GM12873 (cell line): Measurements from ENCODE around the gene MORF4L2.

Experiments used
- CTCF ChIP-seq: IDR thresholded peaks from 2 replicates; pipeline ENCODE4 v1.5.1; 2012; ENCODE audit warnings: low read depth, mild to moderate bottlenecking, moderate library complexity, low read length, control low read depth; ENCODE audit not compliant: insufficient read depth; ENCODE audit errors: missing control alignments

MORF4L2 gene

GRCh38 chrX:103699243-103699642 is 12.7 kb upstream of the MORF4L2 start:
- no peak for TF ChIP-seq CTCF

GRCh38 chrX:103697687-103698086 is 11.2 kb upstream of the MORF4L2 start:
- TF ChIP-seq CTCF, result no peak

- TF ChIP-seq CTCF, result no peak
These were observed 4.6 kb upstream of the MORF4L2 start for GRCh38 chrX:103691059-103691458.

- peak; percentile 60 for TF ChIP-seq CTCF
These were observed 2.4 kb upstream of the MORF4L2 start for GRCh38 chrX:103688946-103689345.

GRCh38 chrX:103687696-103688201 is 1.2 kb upstream of the MORF4L2 start:
- TF ChIP-seq CTCF, result peak; percentile 72

- peak; percentile 47 for TF ChIP-seq CTCF
These were observed 685 bp upstream of the MORF4L2 start for GRCh38 chrX:103687073-103687695.

GRCh38 chrX:103685396-103685795 is 1.1 kb downstream of the MORF4L2 start:
- TF ChIP-seq CTCF, result no peak
